ENCODE results near the gene COL6A2. TPM values are rescaled to one million over a fixed set of nuclear protein-coding genes. Genes with fewer than 3 reads are reported as not detected.

COL6A2 gene
- total and polyA plus RNA-seq, 2 donors (not counting 1 experiment from before 2014, with no cell fraction given), result 1.2 to 2.1 TPM

- H4K20me1 ChIP-seq (ENCODE audit: control insufficient read depth, insufficient read depth, low read length, poor library complexity, severe bottlenecking), result no peaks in the 10 kb centered on the region
- WGBS (ENCODE audit: insufficient coverage), result 77% methylated on average over 8 of the region's 11 CpGs
- no peak overlapping the region for H2AFZ ChIP-seq (ENCODE audit: insufficient read depth, low read depth, low read length, poor library complexity, severe bottlenecking)
- no peak overlapping the region for H3K4me3 ChIP-seq (ENCODE audit: control extremely low read depth in 1 of 5, extremely low read depth in 1 of 5, insufficient read depth in 1 of 5, low read depth in 2 of 5, low read length in 4 of 5)
- TF ChIP-seq EZH2 (IDR thresholded peaks at IDR 0.05; ENCODE audit: borderline replicate concordance, insufficient read depth, low read depth, low read length, poor library complexity, severe bottlenecking), result no peak
- TF ChIP-seq CTCF (IDR thresholded peaks at IDR 0.05), result no peak
- no peak for DNase-seq
- intact Hi-C loops (cut with micrococcal nuclease), result no loop called here
- Mint-ChIP-seq H3K9me3 (ENCODE audit: insufficient read depth) (peaks cover 5% of the 10 kb centered on the region), H3K27me3 (peaks cover 13% of the 10 kb centered on the region), H3K27ac (no peak overlapping the region), H3K4me3 (no peak overlapping the region), H3K4me1 (peaks cover 3% of the 10 kb centered on the region)
- H3K36me3 ChIP-seq (replicated peaks in 1 of 2; ENCODE audit: control extremely low read depth in 1 of 2, control insufficient read depth in 1 of 2, extremely low read depth in 1 of 2, insufficient read depth in 2 of 2, low read length in 1 of 2), result no peaks in the 10 kb centered on the region
- no peaks in the 10 kb centered on the region for H3K79me2 ChIP-seq (ENCODE audit: control insufficient read depth, insufficient read depth, low read length)
- H3K9ac ChIP-seq (ENCODE audit: low read length), result no peak overlapping the region
- H3K9me3 ChIP-seq (ENCODE audit: control extremely low read depth in 1 of 3, control insufficient read depth in 2 of 3, insufficient read depth in 1 of 3, low read length in 2 of 3), result peaks cover 0 to 8% (median 0%) of the 10 kb centered on the region in 3 donors
- no peak overlapping the region for H3K27ac ChIP-seq (ENCODE audit: low read length in 2 of 2)
- H3K4me2 ChIP-seq (replicated peaks; ENCODE audit: low read depth, low read length, poor library complexity, severe bottlenecking), result no peak overlapping the region
- H3K4me1 ChIP-seq (ENCODE audit: control insufficient read depth in 2 of 2, insufficient read depth in 2 of 2, low read length in 2 of 2), result peaks cover 0 to 1% of the 10 kb centered on the region in 2 donors
- ATAC-seq (ENCODE audit: low read depth), result no peak
- H3K27me3 ChIP-seq (replicated peaks in 1 of 4; ENCODE audit: control extremely low read depth in 1 of 4, control insufficient read depth in 3 of 4, insufficient read depth in 4 of 4, low read length in 3 of 4), result peaks cover 0 to 4% (median under 1%) of the 10 kb centered on the region in 4 experiments
- POLR2A ChIA-PET, result no interaction called here
- CTCF ChIA-PET, result no interaction called here
Measured at GRCh38 chr21:46093668-46094400, 4.1 kb upstream of the COL6A2 start.

- H3K9me3 Mint-ChIP-seq (ENCODE audit: insufficient read depth), result peaks cover 5% of the 10 kb centered on the region
Measured at GRCh38 chr21:46094401-46095082, 3.4 kb upstream of the COL6A2 start.

More at GRCh38 chr21:46094401-46095082, 3.4 kb upstream of the COL6A2 start:
- H3K79me2 ChIP-seq (ENCODE audit: control insufficient read depth, insufficient read depth, low read length), result no peaks in the 10 kb centered on the region
- H3K4me1 ChIP-seq (ENCODE audit: control insufficient read depth in 2 of 2, insufficient read depth in 2 of 2, low read length in 2 of 2), result peaks cover 0 to 3% of the 10 kb centered on the region in 2 donors
- peaks cover 0 to 8% (median 3%) of the 10 kb centered on the region in 4 experiments for H3K27me3 ChIP-seq (replicated peaks in 1 of 4; ENCODE audit: control extremely low read depth in 1 of 4, control insufficient read depth in 3 of 4, insufficient read depth in 4 of 4, low read length in 3 of 4)
- ChIA-PET POLR2A (no interaction called here), CTCF (no interaction called here)
- no peak overlapping the region for H3K27ac ChIP-seq (ENCODE audit: low read length in 2 of 2)
- no peak overlapping the region for H3K9ac ChIP-seq (ENCODE audit: low read length)
- no peak for DNase-seq
- peaks cover 0 to 10% (median 0%) of the 10 kb centered on the region in 3 donors for H3K9me3 ChIP-seq (ENCODE audit: control extremely low read depth in 1 of 3, control insufficient read depth in 2 of 3, insufficient read depth in 1 of 3, low read length in 2 of 3)
- Mint-ChIP-seq H3K27ac (no peak overlapping the region), H3K27me3 (peaks cover 13% of the 10 kb centered on the region), H3K4me1 (peaks cover 3% of the 10 kb centered on the region), H3K4me3 (no peak overlapping the region)
- intact Hi-C loops (cut with micrococcal nuclease), result no loop called here
- no peak overlapping the region for H3K4me2 ChIP-seq (replicated peaks; ENCODE audit: low read depth, low read length, poor library complexity, severe bottlenecking)
- H3K4me3 ChIP-seq (ENCODE audit: control extremely low read depth in 1 of 5, extremely low read depth in 1 of 5, insufficient read depth in 1 of 5, low read depth in 2 of 5, low read length in 4 of 5), result no peak overlapping the region
- H3K36me3 ChIP-seq (replicated peaks in 1 of 2; ENCODE audit: control extremely low read depth in 1 of 2, control insufficient read depth in 1 of 2, extremely low read depth in 1 of 2, insufficient read depth in 2 of 2, low read length in 1 of 2), result no peaks in the 10 kb centered on the region
- no peak overlapping the region for H2AFZ ChIP-seq (ENCODE audit: insufficient read depth, low read depth, low read length, poor library complexity, severe bottlenecking)
- WGBS (ENCODE audit: insufficient coverage), result 81% methylated on average over 13 of the region's 14 CpGs
- no peak for ATAC-seq (ENCODE audit: low read depth)
- no peaks in the 10 kb centered on the region for H4K20me1 ChIP-seq (ENCODE audit: control insufficient read depth, insufficient read depth, low read length, poor library complexity, severe bottlenecking)
- TF ChIP-seq EZH2 (IDR thresholded peaks at IDR 0.05; ENCODE audit: borderline replicate concordance, insufficient read depth, low read depth, low read length, poor library complexity, severe bottlenecking) (no peak), CTCF (IDR thresholded peaks at IDR 0.05) (no peak)

Data from B cell (primary cell).